Breast epithelium (tissue), 4 donors: ENCODE results near the gene GNA12. TPM values are rescaled to one million over a fixed set of nuclear protein-coding genes. Genes with fewer than 3 reads are reported as not detected.

Experiments used
- DNase-seq, 2 donors: peaks; one replicate each; pipeline ENCODE4 v3.0.0-alpha.2; 2019; ENCODE audit warnings: low spot score in 2 of 2
- H3K27ac ChIP-seq, 2 donors: fragments of 200-600 bp; sonication (generic) in 1 of 2; one replicate each; pipeline ENCODE4 v1.5.1; 2016 to 2019; ENCODE audit warnings: mild to moderate bottlenecking in 1 of 2
- H3K27me3 ChIP-seq, 2 donors: fragments of 200-600 bp; sonication (generic) in 1 of 2; one replicate each; pipeline versions ENCODE4 v1.5.1 to v1.6.0; 2017 to 2019; ENCODE audit warnings: control low read depth in 1 of 2, mild to moderate bottlenecking in 1 of 2
- H3K36me3 ChIP-seq: fragments of 200-600 bp; one replicate; pipeline ENCODE4 v1.5.1; 2019
- H3K4me1 ChIP-seq, 2 donors: fragments of 200-600 bp; sonication (generic); one replicate each; pipeline ENCODE4 v1.5.1; 2016 to 2019; ENCODE audit warnings: control low read depth in 1 of 2
- H3K4me3 ChIP-seq, 3 donors: fragments of 200-600 bp; sonication (generic); 1 replicate in 2 of 3; 2 replicates in 1 of 3; pipeline ENCODE4 v1.5.1; 2016 to 2019; ENCODE audit warnings: mild to moderate bottlenecking in 3 of 3, moderate library complexity in 2 of 3
- H3K9me3 ChIP-seq, 2 donors: fragments of 200-600 bp; sonication (generic) in 1 of 2; one replicate each; pipeline ENCODE4 v1.5.1; 2016 to 2019; ENCODE audit warnings: control low read depth in 1 of 2
- POLR2A ChIP-seq: fragments of 450-650 bp; IDR thresholded peaks from one replicate; pipeline ENCODE4 v1.6.1; 2016; ENCODE audit warnings: antibody characterized with exemption, mild to moderate bottlenecking, moderate library complexity
- POLR2AphosphoS5 ChIP-seq, 3 donors: sonication (generic); formaldehyde crosslinking; IDR thresholded peaks; one replicate each; pipeline ENCODE4 v1.6.1; 2017; ENCODE audit warnings: antibody characterized with exemption in 3 of 3
- intact Hi-C: fragments of 100-400 bp; cut with DNase I; formaldehyde crosslinking; loops from one replicate; pipeline ENCODE4 v1.15.1; 2023; ENCODE audit warnings: low total_unique reads
- total RNA-seq, 3 donors: library from RNA; depleted of rRNA; stranded (reverse); fragments of >200 nt; gene quantifications; one replicate each; pipeline ENCODE4 v1.1.0, GENCODE V29; 2016
- TF ChIP-seq, protein P1 (sequence below), 3 donors: fragments of 450-650 bp; IDR thresholded peaks; one replicate each; pipeline ENCODE4 v1.5.1; 2016 to 2017; ENCODE audit warnings: antibody characterized with exemption in 3 of 3, mild to moderate bottlenecking in 3 of 3, moderate library complexity in 3 of 3

Gene GNA12
- total RNA-seq, 3 donors from 2014 or later: 11.3 to 31.4 (median 24.9) TPM

DNA sequence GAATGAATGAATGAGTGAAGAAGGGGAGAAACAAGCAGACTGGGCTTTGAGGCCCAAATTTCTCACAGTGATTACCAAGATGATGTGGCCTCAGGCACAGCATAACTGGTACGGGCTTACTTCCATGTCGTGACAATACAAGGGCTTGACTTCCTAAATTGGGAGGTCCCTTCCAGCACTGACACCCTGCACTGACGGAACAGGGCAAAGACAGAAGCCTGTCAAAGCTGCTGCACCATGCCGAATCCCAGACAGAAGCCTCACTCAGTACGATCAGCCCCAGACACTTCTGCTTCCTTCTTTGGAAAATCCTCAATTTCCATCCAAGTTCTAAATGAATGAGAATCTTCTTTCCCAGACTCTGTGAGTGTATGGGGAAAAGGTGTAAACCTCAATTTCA is 51.9 kb downstream of the GNA12 start:
- H3K36me3 ChIP-seq: no peaks in the 10 kb centered on the region

DNA sequence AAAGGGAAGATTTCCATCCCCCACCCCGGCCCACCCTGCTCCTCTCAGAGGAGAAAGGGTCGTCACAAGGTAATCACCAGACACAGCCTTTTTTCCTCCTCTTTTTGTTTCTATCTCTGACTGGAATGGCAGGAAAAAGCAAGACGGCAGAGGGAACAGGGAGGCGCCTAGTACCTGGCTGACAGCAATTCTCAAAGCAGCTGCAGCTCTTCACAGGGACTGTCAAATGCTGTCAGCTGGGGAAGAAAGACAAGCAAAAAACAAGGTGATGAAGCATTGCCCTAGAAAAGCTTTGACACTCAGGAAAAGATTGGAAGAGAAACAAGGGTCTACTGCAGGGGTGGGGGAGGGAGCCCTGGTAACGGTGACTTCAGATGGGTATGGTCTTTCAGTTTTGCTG is 52.7 kb downstream of the GNA12 start:
- H3K9me3 ChIP-seq: no peaks in the 10 kb centered on the region
- no peak overlapping the region for H3K27ac ChIP-seq
- DNase-seq: no peak
- no peaks in the 10 kb centered on the region for H3K4me1 ChIP-seq
- TF ChIP-seq POLR2A (no peak), POLR2AphosphoS5 (IDR thresholded peaks at IDR 0.05) (no peak)
- TF ChIP-seq, protein P1, sequence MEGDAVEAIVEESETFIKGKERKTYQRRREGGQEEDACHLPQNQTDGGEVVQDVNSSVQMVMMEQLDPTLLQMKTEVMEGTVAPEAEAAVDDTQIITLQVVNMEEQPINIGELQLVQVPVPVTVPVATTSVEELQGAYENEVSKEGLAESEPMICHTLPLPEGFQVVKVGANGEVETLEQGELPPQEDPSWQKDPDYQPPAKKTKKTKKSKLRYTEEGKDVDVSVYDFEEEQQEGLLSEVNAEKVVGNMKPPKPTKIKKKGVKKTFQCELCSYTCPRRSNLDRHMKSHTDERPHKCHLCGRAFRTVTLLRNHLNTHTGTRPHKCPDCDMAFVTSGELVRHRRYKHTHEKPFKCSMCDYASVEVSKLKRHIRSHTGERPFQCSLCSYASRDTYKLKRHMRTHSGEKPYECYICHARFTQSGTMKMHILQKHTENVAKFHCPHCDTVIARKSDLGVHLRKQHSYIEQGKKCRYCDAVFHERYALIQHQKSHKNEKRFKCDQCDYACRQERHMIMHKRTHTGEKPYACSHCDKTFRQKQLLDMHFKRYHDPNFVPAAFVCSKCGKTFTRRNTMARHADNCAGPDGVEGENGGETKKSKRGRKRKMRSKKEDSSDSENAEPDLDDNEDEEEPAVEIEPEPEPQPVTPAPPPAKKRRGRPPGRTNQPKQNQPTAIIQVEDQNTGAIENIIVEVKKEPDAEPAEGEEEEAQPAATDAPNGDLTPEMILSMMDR (IDR thresholded peaks at IDR 0.05): no peak
- H3K27me3 ChIP-seq: no peaks in the 10 kb centered on the region
- intact Hi-C loops: no loop called here
- H3K36me3 ChIP-seq: no peaks in the 10 kb centered on the region
- H3K4me3 ChIP-seq: no peak overlapping the region

More for the DNA sequence above, 51.9 kb downstream of the GNA12 start:
- Histone ChIP-seq H3K4me3 (no peak overlapping the region), H3K9me3 (no peaks in the 10 kb centered on the region), H3K27me3 (no peaks in the 10 kb centered on the region), H3K27ac (no peak overlapping the region), H3K4me1 (no peaks in the 10 kb centered on the region)
- DNase-seq: no peak
- intact Hi-C loops: no loop called here
- TF ChIP-seq, protein P1 (IDR thresholded peaks at IDR 0.05): no peak
- TF ChIP-seq POLR2A (no peak), POLR2AphosphoS5 (IDR thresholded peaks at IDR 0.05) (no peak)

DNA sequence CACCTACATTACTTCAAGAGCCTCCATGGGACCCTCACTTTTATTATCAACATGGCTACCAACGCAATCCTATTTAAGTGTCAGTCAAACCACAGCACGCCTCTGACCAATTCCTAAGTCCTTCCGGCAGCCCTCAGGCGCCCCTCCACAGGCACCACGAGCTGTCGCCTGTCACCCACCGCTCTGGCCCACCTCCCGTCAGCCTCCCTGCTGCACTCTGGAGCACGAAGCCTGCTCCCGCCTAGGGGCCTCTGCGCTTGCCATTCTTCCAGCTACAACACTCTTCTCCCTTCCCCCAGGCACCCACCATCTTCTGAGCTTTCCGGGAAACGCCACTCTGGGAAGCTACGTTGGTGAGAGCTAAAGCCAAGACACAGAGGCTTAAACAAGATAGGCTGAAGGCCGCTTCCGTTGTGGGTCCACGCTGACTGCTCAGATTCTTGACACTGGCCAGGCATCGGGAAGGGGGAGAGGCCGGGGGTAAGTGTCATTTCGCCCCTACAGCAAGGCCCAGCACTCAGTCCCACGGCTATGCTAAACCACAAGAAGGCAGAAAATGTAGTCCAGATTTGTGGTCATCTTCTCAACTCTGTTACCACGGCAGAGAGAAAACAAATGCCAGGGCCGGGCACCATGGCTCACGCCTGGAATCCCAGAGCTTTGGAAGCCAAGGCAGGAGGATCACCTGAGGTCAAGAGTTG is 56.7 kb downstream of the GNA12 start:
- Histone ChIP-seq H3K4me3 (no peak overlapping the region), H3K27ac (no peak overlapping the region), H3K9me3 (no peaks in the 10 kb centered on the region), H3K4me1 (no peaks in the 10 kb centered on the region), H3K27me3 (no peaks in the 10 kb centered on the region), H3K36me3 (no peaks in the 10 kb centered on the region)
- DNase-seq: no peak
- TF ChIP-seq POLR2AphosphoS5 (IDR thresholded peaks at IDR 0.05): no peak
- TF ChIP-seq, protein P1 (IDR thresholded peaks at IDR 0.05): no peak
- no peak for TF ChIP-seq POLR2A
- intact Hi-C loops: no loop called here

GRCh38 chr7:2786607-2787116 is 57.4 kb downstream of the GNA12 start:
- no peak for DNase-seq
- intact Hi-C loops: no loop called here
- H3K36me3 ChIP-seq: no peaks in the 10 kb centered on the region

GRCh38 chr7:2785071-2785500 is 59.0 kb downstream of the GNA12 start:
- Histone ChIP-seq H3K9me3 (no peaks in the 10 kb centered on the region), H3K27me3 (no peaks in the 10 kb centered on the region), H3K4me1 (no peaks in the 10 kb centered on the region), H3K36me3 (no peaks in the 10 kb centered on the region), H3K27ac (no peak overlapping the region), H3K4me3 (no peak overlapping the region)
- TF ChIP-seq, protein P1 (IDR thresholded peaks at IDR 0.05): no peak
- no peak for TF ChIP-seq POLR2A
- no peak for TF ChIP-seq POLR2AphosphoS5 (IDR thresholded peaks at IDR 0.05)
- intact Hi-C loops: no loop called here
- DNase-seq: no peak

More at GRCh38 chr7:2786607-2787116, 57.4 kb downstream of the GNA12 start:
- Histone ChIP-seq H3K27ac (no peak overlapping the region), H3K4me3 (no peak overlapping the region), H3K9me3 (no peaks in the 10 kb centered on the region), H3K27me3 (no peaks in the 10 kb centered on the region), H3K4me1 (no peaks in the 10 kb centered on the region)
- TF ChIP-seq, protein P1 (IDR thresholded peaks at IDR 0.05): no peak
- TF ChIP-seq POLR2A: no peak
- TF ChIP-seq POLR2AphosphoS5 (IDR thresholded peaks at IDR 0.05): no peak
